Spinal cord (tissue), 10 donors: ENCODE measurements around the gene HCN3. TPM values are rescaled to one million over a fixed set of nuclear protein-coding genes. Genes with fewer than 3 reads are reported as not detected.

ENCODE experiments used
- DNase-seq, 6 donors: peaks; one replicate each; pipeline versions ENCODE4 v3.0.0 to v3.0.0-alpha.2; 2013 to 2015; ENCODE audit warnings: low spot score in 6 of 6, low read depth in 4 of 6
- H3K27ac ChIP-seq: one replicate; pipeline ENCODE4 v1.5.1; 2013; ENCODE audit warnings: low read depth, low read length, control low read depth
- H3K27me3 ChIP-seq: one replicate; pipeline ENCODE4 v1.6.1; 2013; ENCODE audit warnings: low read length; ENCODE audit not compliant: control insufficient read depth, insufficient read depth
- H3K36me3 ChIP-seq: one replicate; pipeline ENCODE4 v1.6.1; 2013; ENCODE audit warnings: low read length; ENCODE audit not compliant: control insufficient read depth, insufficient read depth
- H3K4me1 ChIP-seq: one replicate; pipeline ENCODE4 v1.6.1; 2013; ENCODE audit warnings: low read length; ENCODE audit not compliant: control insufficient read depth, insufficient read depth
- H3K4me3 ChIP-seq: one replicate; pipeline ENCODE4 v1.5.1; 2013; ENCODE audit warnings: low read depth, low read length, control low read depth
- H3K9me3 ChIP-seq: one replicate; pipeline ENCODE4 v1.6.1; 2013; ENCODE audit warnings: low read length; ENCODE audit not compliant: control insufficient read depth, insufficient read depth
- WGBS: methylation state at CpG from one replicate; pipeline ENCODE4 v1.1.5; 2013; ENCODE audit warnings: missing lambda C conversion rate; ENCODE audit not compliant: insufficient coverage; 5-methylcytosine and 5-hydroxymethylcytosine counted together
- polyA plus RNA-seq, 2 donors: library from polyadenylated mRNA; unstranded; fragments of 120-200 nt; gene quantifications; one replicate each; pipeline ENCODE4 v1.2.1, GENCODE V29; 2013; ENCODE audit not compliant: insufficient read length in 2 of 2
- total RNA-seq, 2 donors: library from RNA; depleted of rRNA in 1 of 2; stranded (reverse); fragments of 120-200 nt in 1 of 2; fragments of >200 nt in 1 of 2; gene quantifications; one replicate each; pipeline versions ENCODE4 v1.2.3 to v1.2.4, GENCODE V29; 2013 to 2014
- donor health status: healthy.

The HCN3 gene
- total and polyA plus RNA-seq, 4 donors, result 6.1 to 36.0 (median 18.8) TPM

- DNase-seq, result peak in 1 of 6 donors; percentile 44
- no peaks in the 10 kb centered on the region for H3K9me3 ChIP-seq
- 32% methylated on average over 14 of the region's 27 CpGs for WGBS
- H3K4me3 ChIP-seq, result peak overlapping the region; percentile 81
- peak overlapping the region; percentile 91 for H3K27ac ChIP-seq
- H3K4me1 ChIP-seq, result peaks cover 55% of the 10 kb centered on the region
- no peaks in the 10 kb centered on the region for H3K27me3 ChIP-seq
- H3K36me3 ChIP-seq, result peaks cover 51% of the 10 kb centered on the region
Observed at GRCh38 chr1:155321639-155322503, 44.6 kb downstream of the HCN3 start.

DNA sequence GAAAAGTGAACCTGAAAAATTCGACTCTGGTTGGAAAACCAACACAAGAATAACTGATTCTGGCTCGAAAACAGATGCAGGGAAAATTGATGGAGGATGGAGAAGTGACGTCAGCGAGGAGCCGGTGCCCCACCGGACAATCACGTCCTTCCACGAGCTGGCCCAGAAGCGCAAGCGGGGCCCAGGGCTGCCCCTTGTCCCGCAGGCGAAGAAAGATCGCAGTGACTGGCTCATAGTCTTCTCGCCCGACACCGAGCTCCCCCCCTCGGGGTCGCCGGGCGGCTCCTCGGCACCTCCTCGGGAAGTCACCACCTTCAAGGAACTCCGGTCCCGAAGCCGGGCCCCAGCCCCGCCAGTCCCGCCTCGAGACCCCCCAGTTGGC is 45.3 kb downstream of the HCN3 start:
- Histone ChIP-seq H3K36me3 (peaks cover 52% of the 10 kb centered on the region), H3K4me1 (peaks cover 55% of the 10 kb centered on the region), H3K4me3 (peak overlapping the region; percentile 81), H3K9me3 (no peaks in the 10 kb centered on the region), H3K27me3 (no peaks in the 10 kb centered on the region), H3K27ac (peak overlapping the region; percentile 91)
- WGBS, result under 1% methylated on average over 28 of the region's 28 CpGs
- DNase-seq, result peak in 2 of 6 donors; percentile 62

DNA sequence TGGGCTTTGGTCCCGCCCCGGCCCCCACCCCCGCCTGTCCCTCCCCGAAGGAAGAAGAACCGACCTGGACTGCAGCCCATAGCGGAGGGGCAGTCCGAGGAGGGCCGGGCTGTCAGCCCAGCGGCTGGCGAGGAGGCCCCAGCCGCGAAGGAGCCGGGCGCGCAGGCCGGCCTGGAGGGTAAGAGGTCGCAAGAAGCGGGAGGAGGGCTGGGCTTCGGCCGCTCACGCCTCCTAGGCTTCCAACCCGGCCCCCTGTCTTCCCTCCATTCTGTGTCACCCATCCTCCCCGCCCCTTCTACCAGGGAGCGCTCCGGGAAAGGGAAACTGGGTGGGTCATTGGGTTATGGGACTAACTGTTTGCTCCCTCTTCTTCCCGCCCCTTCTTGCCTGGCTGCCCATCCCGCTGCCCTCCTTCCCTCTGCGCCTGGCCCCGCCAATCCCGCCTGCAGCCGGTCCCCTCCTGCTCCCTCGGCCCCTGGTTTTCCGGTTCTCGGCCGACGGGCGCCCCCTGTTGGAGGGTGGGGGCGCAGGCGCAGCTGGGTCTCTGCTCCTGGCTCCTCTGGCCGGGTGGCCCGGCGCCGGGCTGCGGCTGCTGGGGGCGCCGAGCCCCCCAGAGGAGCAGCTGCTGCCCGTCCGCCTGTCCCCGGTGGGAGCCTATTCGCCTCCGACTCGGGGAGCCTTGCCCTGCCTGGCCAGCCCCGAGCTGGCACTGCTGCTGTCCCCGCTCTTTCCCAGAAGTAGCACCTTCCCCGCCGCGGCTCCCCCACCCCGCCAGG is 45.9 kb downstream of the HCN3 start:
- DNase-seq, result peak in 3 of 6 donors; percentile 76 to 94 (median 90)
- Histone ChIP-seq H3K4me3 (peak overlapping the region; percentile 81), H3K4me1 (peaks cover 55% of the 10 kb centered on the region), H3K36me3 (peaks cover 54% of the 10 kb centered on the region), H3K27me3 (no peaks in the 10 kb centered on the region), H3K9me3 (no peaks in the 10 kb centered on the region), H3K27ac (peak overlapping the region; percentile 91)
- 0% methylated on average over 49 of the region's 58 CpGs for WGBS

GRCh38 chr1:155323729-155324036 is 46.4 kb downstream of the HCN3 start:
- Histone ChIP-seq H3K4me3 (peak overlapping the region; percentile 81), H3K36me3 (peaks cover 54% of the 10 kb centered on the region), H3K27ac (peak overlapping the region; percentile 91), H3K27me3 (no peaks in the 10 kb centered on the region), H3K4me1 (peaks cover 55% of the 10 kb centered on the region), H3K9me3 (no peaks in the 10 kb centered on the region)
- WGBS, result 0% methylated on average over 29 of the region's 29 CpGs
- DNase-seq, result peak in 3 of 6 donors; percentile 60 to 91 (median 74)

GRCh38 chr1:155324037-155324716 is 46.9 kb downstream of the HCN3 start:
- H3K4me3 ChIP-seq, result peak overlapping the region; percentile 81
- no peaks in the 10 kb centered on the region for H3K9me3 ChIP-seq
- peak overlapping the region; percentile 91 for H3K27ac ChIP-seq
- no peaks in the 10 kb centered on the region for H3K27me3 ChIP-seq
- WGBS, result under 1% methylated on average over 44 of the region's 44 CpGs
- peaks cover 55% of the 10 kb centered on the region for H3K4me1 ChIP-seq
- H3K36me3 ChIP-seq, result peaks cover 58% of the 10 kb centered on the region
- DNase-seq, result peak in 5 of 6 donors; percentile 72 to 96 (median 82)

GRCh38 chr1:155324717-155325602 is 47.7 kb downstream of the HCN3 start:
- Histone ChIP-seq H3K36me3 (peaks cover 58% of the 10 kb centered on the region), H3K4me1 (peaks cover 50% of the 10 kb centered on the region), H3K9me3 (no peaks in the 10 kb centered on the region), H3K27me3 (no peaks in the 10 kb centered on the region), H3K4me3 (peak overlapping the region; percentile 81), H3K27ac (peak overlapping the region; percentile 91)
- 12% methylated on average over 55 of the region's 59 CpGs for WGBS
- DNase-seq, result peak in 2 of 6 donors; percentile 14 to 51

DNA sequence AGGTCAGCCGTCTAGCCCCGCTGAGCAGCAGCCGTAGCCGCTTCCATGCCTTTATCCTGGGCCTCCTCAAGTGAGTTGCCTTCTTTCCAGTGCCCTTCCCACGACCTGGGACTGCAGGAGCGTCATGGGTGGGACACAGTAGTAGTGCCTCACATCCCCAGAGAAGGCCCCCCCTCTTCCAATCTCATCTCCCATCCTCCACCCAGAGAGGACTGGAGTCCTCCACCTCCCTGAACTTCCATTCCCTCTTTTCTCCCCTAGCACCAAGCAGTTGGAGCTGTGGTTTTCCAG is 48.3 kb downstream of the HCN3 start:
- Histone ChIP-seq H3K4me3 (peak overlapping the region; percentile 81), H3K4me1 (peaks cover 45% of the 10 kb centered on the region), H3K27me3 (no peaks in the 10 kb centered on the region), H3K27ac (no peak overlapping the region), H3K36me3 (peaks cover 63% of the 10 kb centered on the region), H3K9me3 (no peaks in the 10 kb centered on the region)
- 57% methylated on average over 6 of the region's 6 CpGs for WGBS
- peak in 1 of 6 donors; percentile 7 for DNase-seq

DNA sequence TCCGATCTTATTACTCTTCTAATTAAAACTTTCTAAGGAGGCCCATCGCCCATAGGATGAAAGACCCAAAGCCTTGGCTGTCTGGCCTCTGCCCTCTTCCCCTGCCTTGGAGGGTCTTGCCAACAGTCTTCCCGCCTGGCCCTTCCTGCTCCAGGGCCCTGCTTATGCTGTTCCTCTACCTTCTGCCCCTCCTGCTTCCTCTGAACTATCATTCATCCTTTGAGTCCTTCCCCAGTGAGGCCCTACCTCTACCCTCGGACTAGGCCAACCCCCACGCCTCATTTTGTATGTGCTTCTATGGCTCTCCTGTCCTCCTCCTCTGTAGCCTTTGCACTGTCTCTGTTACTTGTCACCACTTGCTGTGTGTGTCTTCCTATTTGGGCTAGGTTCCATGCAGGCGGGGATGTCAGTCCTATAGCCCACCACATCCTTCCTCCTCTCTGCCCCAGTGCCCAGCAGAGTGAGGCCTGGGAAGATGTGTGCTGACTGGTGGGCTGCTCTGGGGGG is 48.8 kb downstream of the HCN3 start:
- Histone ChIP-seq H3K4me1 (peaks cover 39% of the 10 kb centered on the region), H3K27me3 (no peaks in the 10 kb centered on the region), H3K4me3 (no peak overlapping the region), H3K27ac (no peak overlapping the region), H3K36me3 (peaks cover 61% of the 10 kb centered on the region), H3K9me3 (no peaks in the 10 kb centered on the region)
- no peak for DNase-seq
- WGBS, result 83% methylated on average over 5 of the region's 6 CpGs

DNA sequence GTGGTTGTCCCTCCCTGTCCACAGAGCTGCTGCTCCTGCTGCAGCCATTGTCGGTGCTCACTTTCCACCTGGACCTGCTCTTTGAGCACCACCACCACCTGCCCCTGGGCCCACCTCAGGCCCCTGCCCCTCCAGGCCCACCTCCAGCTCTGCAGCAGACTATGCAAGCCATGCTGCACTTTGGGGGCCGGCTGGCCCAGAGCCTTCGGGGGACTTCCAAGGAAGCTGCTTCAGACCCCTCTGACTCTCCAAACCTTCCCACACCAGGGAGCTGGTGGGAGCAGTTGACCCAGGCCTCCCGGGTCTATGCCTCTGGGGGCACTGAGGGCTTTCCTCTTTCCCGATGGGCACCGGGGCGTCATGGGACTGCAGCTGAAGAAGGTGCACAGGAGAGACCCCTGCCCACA is 49.4 kb downstream of the HCN3 start:
- no peak for DNase-seq
- WGBS, result over 99% methylated on average over 7 of the region's 7 CpGs
- H3K4me3 ChIP-seq, result no peak overlapping the region
- no peaks in the 10 kb centered on the region for H3K9me3 ChIP-seq
- peaks cover 63% of the 10 kb centered on the region for H3K36me3 ChIP-seq
- H3K27me3 ChIP-seq, result no peaks in the 10 kb centered on the region
- H3K4me1 ChIP-seq, result peaks cover 34% of the 10 kb centered on the region
- no peak overlapping the region for H3K27ac ChIP-seq
